ENCODE data around the gene ABCC8. TPM values are rescaled to one million over a fixed set of nuclear protein-coding genes. Genes with fewer than 3 reads are reported as not detected.

Gene ABCC8
- total RNA-seq, 4 donors from 2014 or later = 0.40 to 4.0 (median 3.5) TPM

- H3K9me3 ChIP-seq = no peaks in the 10 kb centered on the region
- intact Hi-C loops (cut with DNase I; ENCODE audit: low total_unique reads) = no loop called here
- H3K27me3 ChIP-seq = peaks cover 9% of the 10 kb centered on the region
- DNase-seq = no peak
- in situ Hi-C loops (cut with MboI; ENCODE audit: low pct_ligation_motif_present in 1 of 4, low pct_unique_long_range_greater_than_20kb in 1 of 4, low sequenced_read_pairs in 3 of 4) = no loop called here
- no peak overlapping the region for H3K27ac ChIP-seq
- WGBS, 2 donors (ENCODE audit: low coverage in 1 of 2) = 68% methylated on average over 3 of the region's 3 CpGs; no CpG with 5 or more reads in 1 of the 2 donors
- H3K4me3 ChIP-seq = no peak overlapping the region
- H3K36me3 ChIP-seq = no peaks in the 10 kb centered on the region
- no peaks in the 10 kb centered on the region for H3K4me1 ChIP-seq
- TF ChIP-seq EP300 (IDR thresholded peaks at IDR 0.05; ENCODE audit: low read depth) (no peak), CTCF (IDR thresholded peaks at IDR 0.05) (no peak), POLR2AphosphoS5 (IDR thresholded peaks at IDR 0.05) (no peak), POLR2A (IDR thresholded peaks at IDR 0.05) (no peak)
These were observed 39.3 kb downstream of the ABCC8 start for GRCh38 chr11:17437366-17437765.

- intact Hi-C loops (cut with DNase I; ENCODE audit: low total_unique reads) (no loop called here), in situ Hi-C loops (cut with MboI; ENCODE audit: low pct_ligation_motif_present in 1 of 4, low pct_unique_long_range_greater_than_20kb in 1 of 4, low sequenced_read_pairs in 3 of 4) (no loop called here)
- 74 to 100% methylated on average over 1 to 4 of the region's 4 CpGs for WGBS, 2 donors (ENCODE audit: low coverage in 1 of 2)
- no peak overlapping the region for H3K27ac ChIP-seq
- H3K36me3 ChIP-seq = no peaks in the 10 kb centered on the region
- H3K4me1 ChIP-seq = no peaks in the 10 kb centered on the region
- no peaks in the 10 kb centered on the region for H3K27me3 ChIP-seq
- TF ChIP-seq CTCF (IDR thresholded peaks at IDR 0.05) (no peak), POLR2AphosphoS5 (IDR thresholded peaks at IDR 0.05) (no peak), EP300 (IDR thresholded peaks at IDR 0.05; ENCODE audit: low read depth) (no peak), POLR2A (IDR thresholded peaks at IDR 0.05) (no peak)
- H3K4me3 ChIP-seq = no peak overlapping the region
- no peaks in the 10 kb centered on the region for H3K9me3 ChIP-seq
- DNase-seq = no peak
These were observed 42.5 kb downstream of the ABCC8 start for GRCh38 chr11:17434108-17434507.

- intact Hi-C loops (cut with DNase I; ENCODE audit: low total_unique reads) = no loop called here
- no peak overlapping the region for H3K4me3 ChIP-seq
- no peak for TF ChIP-seq EP300 (IDR thresholded peaks at IDR 0.05; ENCODE audit: low read depth)
- no peak for TF ChIP-seq POLR2AphosphoS5 (IDR thresholded peaks at IDR 0.05)
- no peak for TF ChIP-seq CTCF (IDR thresholded peaks at IDR 0.05)
- H3K27ac ChIP-seq = no peak overlapping the region
- H3K4me1 ChIP-seq = no peaks in the 10 kb centered on the region
- no peak for DNase-seq
- H3K36me3 ChIP-seq = no peaks in the 10 kb centered on the region
- in situ Hi-C loops (cut with MboI; ENCODE audit: low pct_ligation_motif_present in 1 of 4, low pct_unique_long_range_greater_than_20kb in 1 of 4, low sequenced_read_pairs in 3 of 4) = no loop called here
- 62 to 80% methylated on average over 6 to 7 of the region's 7 CpGs for WGBS, 2 donors (ENCODE audit: low coverage in 1 of 2)
- no peaks in the 10 kb centered on the region for H3K9me3 ChIP-seq
- no peaks in the 10 kb centered on the region for H3K27me3 ChIP-seq
These were observed 44.6 kb downstream of the ABCC8 start for GRCh38 chr11:17432002-17432401.

DNA sequence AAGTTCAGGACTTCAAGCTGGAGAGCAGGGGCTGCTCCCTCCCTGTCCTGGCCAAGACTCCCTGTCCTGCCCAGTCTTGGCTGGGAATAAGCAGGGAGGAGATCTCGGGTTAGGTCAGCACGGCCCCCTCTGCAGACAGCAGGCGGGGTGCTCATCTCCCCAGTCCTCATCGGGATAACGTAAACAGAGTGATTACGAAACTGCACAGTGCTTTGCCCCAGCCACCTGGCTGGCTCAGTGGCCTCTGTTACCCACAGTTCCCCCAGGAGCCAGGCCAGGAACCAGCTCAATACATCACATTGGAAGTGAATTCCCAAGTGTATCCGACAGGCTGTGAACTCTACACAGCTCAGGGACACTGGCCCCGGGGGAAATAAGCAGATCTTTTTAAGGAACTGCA lies 45.5 kb downstream of the ABCC8 start:
- no peaks in the 10 kb centered on the region for H3K4me1 ChIP-seq
- 49% methylated on average over 8 of the region's 8 CpGs; no CpG with 5 or more reads in 1 of the 2 donors for WGBS, 2 donors (ENCODE audit: low coverage in 1 of 2)
- no peaks in the 10 kb centered on the region for H3K9me3 ChIP-seq
- intact Hi-C loops (cut with DNase I; ENCODE audit: low total_unique reads) = no loop called here
- no peaks in the 10 kb centered on the region for H3K36me3 ChIP-seq
- H3K4me3 ChIP-seq = no peak overlapping the region
- no peaks in the 10 kb centered on the region for H3K27me3 ChIP-seq
- no peak overlapping the region for H3K27ac ChIP-seq
- in situ Hi-C loops (cut with MboI; ENCODE audit: low pct_ligation_motif_present in 1 of 4, low pct_unique_long_range_greater_than_20kb in 1 of 4, low sequenced_read_pairs in 3 of 4) = no loop called here
- no peak for DNase-seq
- no peak for TF ChIP-seq CTCF (IDR thresholded peaks at IDR 0.05)
- no peak for TF ChIP-seq EP300 (IDR thresholded peaks at IDR 0.05; ENCODE audit: low read depth)
- no peak for TF ChIP-seq POLR2AphosphoS5 (IDR thresholded peaks at IDR 0.05)
- TF ChIP-seq POLR2A (IDR thresholded peaks at IDR 0.05) = no peak

All from transverse colon (tissue), 4 donors.